Erythroblast (primary cell): ENCODE measurements around the gene RADIL.

Source experiments
- GATA1 ChIP-seq: IDR thresholded peaks from 2 replicates; pipeline ENCODE4 v1.6.1; 2011; ENCODE audit warnings: low read depth, mild to moderate bottlenecking, control low read depth, low read length, moderate library complexity
- POLR2A ChIP-seq: IDR thresholded peaks from 2 replicates; pipeline ENCODE4 v1.6.1; 2011; ENCODE audit warnings: mild to moderate bottlenecking, low read length

DNA sequence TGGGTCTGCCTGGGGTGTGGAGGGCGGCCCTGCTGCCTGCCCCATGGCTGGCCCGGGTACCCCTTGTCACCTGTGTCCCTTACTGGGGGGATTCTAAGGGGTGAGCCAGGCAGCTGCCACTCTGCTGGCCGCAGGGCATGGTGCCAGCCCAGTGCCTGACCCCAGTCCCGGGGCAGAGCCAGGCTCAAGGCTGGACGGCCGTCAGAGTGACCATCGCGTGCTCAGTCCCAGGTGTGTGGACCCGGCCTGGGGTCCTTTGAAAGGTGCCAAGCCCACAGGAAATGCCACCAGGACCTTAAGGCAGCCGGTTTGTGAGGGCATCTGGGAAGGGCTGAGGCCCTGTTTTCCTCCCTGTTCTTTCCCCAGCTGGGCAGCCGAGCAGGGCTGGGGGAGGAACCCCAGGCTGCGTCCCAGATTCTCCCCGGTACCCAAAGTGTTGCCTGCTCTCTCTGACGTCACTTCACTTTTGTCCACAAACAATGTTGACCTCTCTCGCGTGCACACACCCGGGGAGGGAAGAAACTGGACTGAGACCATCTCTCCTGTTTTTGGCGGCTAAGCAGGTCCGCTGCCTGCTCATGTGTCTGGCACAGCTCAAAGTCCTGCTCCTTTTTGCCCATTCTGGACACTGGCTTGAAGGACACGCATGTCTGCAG lies 59.3 kb downstream of the RADIL start:
- TF ChIP-seq POLR2A = no peak
- TF ChIP-seq GATA1 = no peak
